HG03045 (cell line): Measurements from ENCODE around the gene HMGN5.
A peak's percentile ranks its signal among the peaks of the same experiment; 100 is the strongest.

Experiments used
- ATAC-seq: cut with Tn5 transposase; IDR thresholded peaks from one replicate; pipeline ENCODE4 v1.9.1; 2021; ENCODE audit warnings: mild to moderate bottlenecking, moderate library complexity; ENCODE audit not compliant: unreplicated experiment

HMGN5 gene

DNA sequence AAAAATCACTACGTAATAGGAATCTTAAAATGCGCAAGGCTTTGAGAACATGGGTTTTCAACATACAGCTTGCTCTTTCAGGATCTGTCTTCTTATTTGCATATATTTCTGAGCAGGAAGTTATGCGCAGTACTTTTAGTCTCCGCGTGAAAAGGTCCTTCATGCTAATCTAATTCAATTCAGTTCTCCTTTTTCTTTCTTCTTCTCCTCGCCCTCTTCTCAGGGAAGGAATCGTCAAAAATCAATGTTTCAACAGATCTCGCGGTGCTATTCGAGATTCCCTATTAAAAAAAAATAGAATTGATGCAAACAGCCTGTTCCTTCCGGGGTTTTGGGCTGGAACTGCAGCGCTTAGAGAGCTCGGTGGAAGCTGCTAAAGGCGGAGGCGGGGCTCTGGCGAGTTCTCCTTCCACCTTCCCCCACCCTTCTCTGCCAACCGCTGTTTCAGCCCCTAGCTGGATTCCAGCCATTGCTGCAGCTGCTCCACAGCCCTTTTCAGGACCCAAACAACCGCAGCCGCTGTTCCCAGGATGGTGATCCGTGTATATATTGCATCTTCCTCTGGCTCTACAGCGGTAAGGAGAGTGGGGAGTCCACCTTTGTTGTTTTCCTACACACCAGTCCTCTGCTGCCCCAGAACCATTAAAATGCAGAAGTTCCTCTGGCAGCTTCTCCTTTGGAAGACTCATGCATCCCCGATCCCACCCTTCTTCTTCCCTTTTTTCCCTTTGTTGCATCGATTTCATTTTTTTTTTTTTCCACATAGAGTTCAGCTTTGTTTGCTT, at the start of gene HMGN5, which contains the start of gene SH3BGRL:
HMGN5 (minus strand) TSS at position 243 of the 785 bp plus-strand sequence. CDS start 80,364 bp downstream, outside the sequence.
SH3BGRL (plus strand) TSS at position 432 of the 785 bp plus-strand sequence; CDS start at position 531, 99 bp downstream.
- peak; percentile 96 for ATAC-seq

- no peak for ATAC-seq
These were observed 40.0 kb upstream of the HMGN5 start for GRCh38 chrX:81241753-81242152.

GRCh38 chrX:81240701-81241331, 39.1 kb upstream of the HMGN5 start:
- no peak for ATAC-seq

DNA sequence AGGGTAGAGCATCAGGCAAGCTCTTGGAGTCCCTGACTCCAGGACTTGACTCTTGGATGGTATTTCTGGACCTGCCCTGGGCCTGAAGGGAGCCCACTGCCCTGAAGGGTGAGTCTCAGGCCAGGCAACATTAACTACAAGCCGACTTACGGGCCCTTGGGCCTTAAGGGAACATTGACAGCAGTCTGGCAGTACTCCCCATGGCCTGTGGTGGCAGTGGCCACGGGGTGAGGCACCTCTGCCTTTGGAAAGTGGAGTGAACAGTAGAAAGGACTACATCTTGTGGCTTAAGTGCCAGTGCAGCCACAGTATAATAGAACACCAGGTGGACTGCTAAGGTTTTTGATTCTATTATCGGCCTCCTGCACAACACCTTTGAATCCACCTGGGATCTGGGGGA, 36.5 kb upstream of the HMGN5 start:
- no peak for ATAC-seq

GRCh38 chrX:81237516-81237915, 35.8 kb upstream of the HMGN5 start:
- no peak for ATAC-seq

- ATAC-seq: no peak
These were observed 30.5 kb upstream of the HMGN5 start for GRCh38 chrX:81232218-81232617.

DNA sequence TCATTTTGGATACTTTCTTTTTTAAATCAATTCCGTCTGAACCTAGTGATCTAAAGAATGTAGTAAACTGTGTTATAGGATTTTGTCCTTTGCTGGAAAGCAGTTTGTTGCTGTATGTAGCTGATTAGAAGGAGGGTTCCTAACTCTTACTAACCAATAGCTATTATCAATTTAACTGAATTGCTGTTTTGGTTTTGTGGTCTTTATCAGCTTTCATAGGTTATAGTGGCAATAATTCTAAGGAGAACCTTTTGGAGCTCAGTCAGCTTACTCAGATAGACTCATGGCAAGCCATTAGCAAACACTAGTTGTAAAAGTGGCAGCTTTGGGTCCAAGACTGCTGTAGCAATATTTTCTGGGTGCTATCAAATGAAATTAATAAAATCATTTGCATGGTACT, 29.8 kb upstream of the HMGN5 start:
- no peak for ATAC-seq

- ATAC-seq: no peak
These were observed 28.2 kb upstream of the HMGN5 start for GRCh38 chrX:81229901-81230300.

DNA sequence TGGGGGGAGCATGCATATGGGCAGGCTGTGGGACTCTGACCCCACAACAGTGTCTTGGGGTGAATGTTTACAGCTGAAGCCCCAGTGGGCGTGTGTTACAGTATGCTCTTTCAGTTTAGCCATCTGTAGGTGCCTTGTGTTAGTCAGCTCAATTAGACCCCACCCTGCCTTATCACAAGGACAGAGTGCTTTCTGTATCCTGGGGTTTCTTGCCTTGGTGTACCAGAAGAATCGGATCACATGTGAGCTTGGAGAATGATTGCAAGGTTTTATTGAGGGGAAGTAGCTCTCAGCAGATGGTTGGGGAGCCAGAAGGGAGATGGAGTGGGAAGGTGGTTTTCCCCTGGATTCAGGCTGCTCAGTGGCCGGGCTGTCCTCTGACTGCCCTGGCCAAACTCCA, 27.5 kb upstream of the HMGN5 start:
- ATAC-seq: no peak

GRCh38 chrX:81215685-81216084, 14.0 kb upstream of the HMGN5 start:
- no peak for ATAC-seq

DNA sequence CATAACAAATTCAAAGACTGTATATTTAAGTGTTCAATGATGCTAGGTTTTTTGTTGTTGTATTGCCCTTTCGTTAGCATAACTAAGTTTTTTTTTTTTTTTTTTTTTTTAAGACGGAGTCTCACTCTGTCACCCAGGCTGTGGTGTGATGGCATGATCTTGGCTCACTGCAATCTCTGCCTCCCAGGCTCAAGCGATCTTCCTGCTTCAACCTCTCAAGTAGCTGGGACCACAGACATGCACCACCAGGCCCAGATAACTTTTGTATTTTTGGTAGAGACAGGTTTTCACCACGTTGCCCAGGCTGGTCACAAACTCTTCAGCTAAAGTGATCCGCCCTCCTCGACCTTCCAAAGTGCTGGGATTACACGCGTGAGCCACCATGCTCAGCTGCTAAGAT, 7.2 kb upstream of the HMGN5 start:
- ATAC-seq: no peak

DNA sequence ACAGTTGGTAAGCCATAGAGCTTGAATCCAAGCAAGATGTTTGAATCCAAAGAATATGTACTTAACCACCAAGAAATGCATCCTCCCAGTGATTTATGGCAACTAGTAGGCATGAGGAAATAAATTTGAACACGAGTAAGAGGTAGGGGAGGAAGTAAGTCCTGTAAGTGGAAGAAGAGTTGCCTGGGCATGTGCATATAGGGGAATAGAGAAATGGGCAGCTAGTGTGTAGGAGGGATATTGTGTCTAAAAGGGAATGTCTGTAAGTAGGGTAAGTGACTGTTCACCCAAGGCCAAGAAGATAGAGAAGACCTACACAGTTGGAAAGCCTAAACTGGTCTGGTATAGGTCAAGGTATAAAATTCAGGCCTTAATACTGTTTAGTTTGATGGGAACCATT, 4.8 kb upstream of the HMGN5 start:
- no peak for ATAC-seq

- no peak for ATAC-seq
These were observed 3.8 kb upstream of the HMGN5 start for GRCh38 chrX:81205551-81205950.

- no peak for ATAC-seq
These were observed 1.2 kb upstream of the HMGN5 start for GRCh38 chrX:81202943-81203342.

DNA sequence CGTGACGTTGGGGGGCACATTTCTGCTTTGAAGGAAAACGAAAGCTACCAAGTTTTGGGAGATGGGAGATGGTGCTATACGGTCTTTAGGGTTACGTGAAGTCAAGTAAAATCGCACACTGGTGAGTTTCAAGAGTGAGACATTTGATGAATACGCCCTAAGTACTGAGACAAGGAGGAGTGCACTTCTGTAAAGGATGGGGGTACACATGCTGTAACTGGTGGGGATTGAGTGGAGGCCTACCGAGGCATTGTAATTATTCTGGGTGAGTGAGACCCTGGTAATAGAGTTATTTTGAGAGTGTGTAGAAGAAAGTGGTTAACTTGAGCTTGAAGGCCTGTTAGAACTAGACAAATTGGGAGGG, 725 bp upstream of the HMGN5 start:
- no peak for ATAC-seq

DNA sequence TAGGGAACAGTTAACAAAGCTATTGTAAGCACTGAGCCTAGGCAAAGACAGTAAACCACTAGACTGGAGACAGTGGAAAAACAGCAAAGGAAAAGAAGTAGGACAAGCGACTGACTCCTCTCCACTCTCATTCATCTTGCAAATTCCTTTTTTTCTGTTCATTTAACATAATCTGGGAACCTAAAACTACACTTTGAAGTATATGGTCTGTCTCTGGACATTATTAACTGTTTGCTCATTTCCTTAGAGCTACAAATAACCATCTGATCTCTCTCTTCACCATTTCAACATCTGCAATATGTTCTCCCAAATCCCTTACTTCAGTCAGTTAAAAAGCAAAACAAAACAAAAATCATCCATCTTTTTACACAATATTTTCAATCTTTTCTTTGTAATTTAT, 642 bp downstream of the HMGN5 start:
- no peak for ATAC-seq

- peak; percentile 81 for ATAC-seq
These were observed 6.0 kb downstream of the HMGN5 start for GRCh38 chrX:81195712-81196111.

- ATAC-seq: no peak
These were observed 6.5 kb downstream of the HMGN5 start for GRCh38 chrX:81195259-81195658.

- ATAC-seq: no peak
These were observed 27.4 kb downstream of the HMGN5 start for GRCh38 chrX:81174286-81174685.

- no peak for ATAC-seq
These were observed 33.3 kb downstream of the HMGN5 start for GRCh38 chrX:81168391-81168790.

- peak; percentile 99 for ATAC-seq
These were observed 80.0 kb downstream of the HMGN5 start for GRCh38 chrX:81121513-81122363.
